KOPT-K1 (cell line): ENCODE results near the gene BRME1.

Experiments used
- H3K27ac ChIP-seq: fragments of 200-600 bp; sonication (generic); 2 replicates; pipeline ENCODE4 v1.5.1; 2016; ENCODE audit warnings: antibody characterized with exemption, mild to moderate bottlenecking, low read depth, low read length; ENCODE audit not compliant: poor library complexity, severe bottlenecking
- H3K36me3 ChIP-seq: fragments of 200-600 bp; sonication (generic); 2 replicates; pipeline ENCODE4 v1.5.1; 2017; ENCODE audit warnings: antibody characterized with exemption, mild to moderate bottlenecking, low read length, moderate library complexity; ENCODE audit not compliant: insufficient read depth
- H3K9me3 ChIP-seq: fragments of 200-600 bp; sonication (generic); 2 replicates; pipeline ENCODE4 v1.5.1; 2017; ENCODE audit warnings: antibody characterized with exemption, low read length, mild to moderate bottlenecking; ENCODE audit not compliant: insufficient read depth, poor library complexity, severe bottlenecking

Gene BRME1

DNA sequence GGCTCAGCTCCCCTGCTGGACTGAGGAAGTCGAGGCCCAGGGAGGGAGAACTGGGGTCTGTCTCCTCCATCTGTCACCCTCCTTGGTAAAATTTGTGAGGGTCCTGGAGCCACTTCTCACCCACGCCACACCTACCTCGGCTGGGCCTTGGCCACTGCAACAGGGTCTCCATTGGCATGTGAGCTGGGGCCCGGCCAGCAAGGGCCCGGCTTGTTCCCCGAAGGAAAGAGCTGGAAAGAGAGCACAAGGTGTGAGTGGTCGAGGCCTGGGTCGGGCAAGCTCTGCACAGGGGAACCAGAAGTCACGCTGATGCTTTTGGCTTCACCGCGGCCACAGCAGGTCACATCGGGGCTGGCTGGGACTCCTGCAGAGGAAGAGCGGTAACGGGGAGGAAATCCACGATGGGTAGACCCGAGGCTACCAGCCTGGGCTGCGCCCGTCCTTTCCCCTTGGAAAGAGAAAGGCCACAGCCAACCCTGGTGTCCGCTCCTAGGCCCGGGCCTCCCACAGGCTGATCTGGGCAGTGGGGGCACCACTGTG is 20.0 kb downstream of the BRME1 start:
- Histone ChIP-seq H3K9me3 (no peaks in the 10 kb centered on the region), H3K27ac (no peak overlapping the region)

DNA sequence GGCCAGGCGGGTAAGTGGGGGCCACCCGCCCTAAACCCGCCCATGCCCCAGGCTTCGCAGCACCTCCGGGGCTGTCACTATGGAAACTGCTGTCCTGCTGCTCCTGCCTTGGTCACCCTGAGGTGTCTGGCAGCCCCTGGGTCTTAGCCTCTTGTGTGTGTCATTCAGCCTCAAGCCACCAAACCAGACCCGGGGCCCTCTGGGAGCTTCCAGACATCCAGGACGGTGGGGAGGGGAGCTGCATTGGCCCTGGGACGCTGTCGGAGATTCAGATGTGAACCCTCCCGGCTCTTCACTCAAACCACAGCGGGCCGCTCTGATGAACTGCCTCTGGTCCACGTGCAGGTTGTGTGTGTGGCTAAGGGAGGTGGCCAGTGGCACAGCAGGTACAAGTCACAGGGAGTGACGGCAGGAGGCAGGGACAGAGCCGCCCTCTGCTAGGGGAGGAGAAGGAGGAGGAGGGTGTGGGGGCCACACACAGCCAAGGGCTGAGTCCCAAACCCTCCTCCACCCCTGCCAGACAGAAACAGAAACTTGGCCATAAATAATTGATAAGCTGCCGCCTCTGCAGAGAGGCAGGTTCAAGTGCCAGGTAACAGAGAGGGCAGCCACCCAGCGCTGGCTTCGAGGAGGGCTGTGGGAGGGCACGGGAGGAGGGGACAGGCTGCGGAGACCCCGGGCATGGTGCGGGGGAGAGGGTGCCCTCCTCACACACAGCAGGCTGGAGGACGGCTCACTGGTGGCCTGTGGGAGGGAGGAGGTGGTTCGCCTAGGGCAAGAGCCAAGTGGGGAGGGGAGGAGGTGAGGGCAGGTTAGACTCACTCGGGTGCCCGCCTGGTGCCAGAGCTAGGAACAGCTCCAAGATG is 21.0 kb downstream of the BRME1 start:
- Histone ChIP-seq H3K36me3 (no peaks in the 10 kb centered on the region), H3K27ac (no peak overlapping the region), H3K9me3 (no peaks in the 10 kb centered on the region)

More for the DNA sequence above, 20.0 kb downstream of the BRME1 start:
- no peaks in the 10 kb centered on the region for H3K36me3 ChIP-seq

DNA sequence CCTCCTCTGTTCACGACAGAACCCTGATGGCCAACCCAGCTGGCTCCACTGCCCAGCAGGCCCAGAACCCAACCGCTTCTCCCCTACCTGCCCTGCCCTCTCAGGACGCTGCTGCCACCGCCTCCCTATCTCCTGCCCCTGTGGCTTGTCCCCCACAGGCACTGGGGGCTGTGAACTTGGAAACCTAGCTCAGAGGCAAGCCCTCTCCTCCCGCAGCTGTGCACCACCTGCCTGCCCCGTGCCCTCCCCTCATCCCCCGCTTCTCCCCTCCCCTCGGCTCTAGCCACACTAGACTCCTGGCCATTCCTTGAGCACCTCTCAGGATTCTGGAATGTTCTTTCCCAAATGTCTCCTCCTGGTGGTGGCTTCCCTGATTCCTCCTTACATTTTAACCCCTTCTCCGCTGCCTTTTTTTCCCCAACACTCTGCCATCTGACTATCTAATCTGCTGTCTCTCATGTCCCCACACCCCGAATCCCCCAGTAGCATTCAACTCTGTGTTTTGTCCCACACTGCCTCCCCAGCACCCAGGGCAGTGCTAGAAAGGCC is 22.3 kb downstream of the BRME1 start:
- H3K36me3 ChIP-seq = no peaks in the 10 kb centered on the region
- no peaks in the 10 kb centered on the region for H3K9me3 ChIP-seq
- H3K27ac ChIP-seq = peak overlapping the region; percentile 49

DNA sequence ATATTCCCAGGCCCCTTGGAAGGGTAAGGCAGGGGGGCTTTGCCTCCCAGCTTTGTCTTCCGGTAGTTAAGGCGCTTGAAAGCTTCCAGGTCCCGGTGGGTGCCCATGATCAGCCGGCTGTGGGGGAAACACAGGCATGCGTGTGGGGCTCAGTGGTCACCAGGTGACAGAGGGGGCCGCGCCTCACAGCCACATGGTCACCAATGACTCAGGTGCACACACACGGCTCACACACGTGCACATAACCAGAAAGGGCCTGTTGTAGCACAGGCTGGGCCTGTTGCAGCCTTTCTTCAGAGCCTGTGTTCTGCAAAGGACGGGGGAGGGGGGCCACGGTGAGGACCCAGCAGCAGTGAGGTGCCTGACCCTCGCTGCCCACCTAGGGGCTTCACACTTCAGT is 23.1 kb downstream of the BRME1 start:
- H3K36me3 ChIP-seq = no peaks in the 10 kb centered on the region
- no peaks in the 10 kb centered on the region for H3K9me3 ChIP-seq
- H3K27ac ChIP-seq = peak overlapping the region; percentile 49

DNA sequence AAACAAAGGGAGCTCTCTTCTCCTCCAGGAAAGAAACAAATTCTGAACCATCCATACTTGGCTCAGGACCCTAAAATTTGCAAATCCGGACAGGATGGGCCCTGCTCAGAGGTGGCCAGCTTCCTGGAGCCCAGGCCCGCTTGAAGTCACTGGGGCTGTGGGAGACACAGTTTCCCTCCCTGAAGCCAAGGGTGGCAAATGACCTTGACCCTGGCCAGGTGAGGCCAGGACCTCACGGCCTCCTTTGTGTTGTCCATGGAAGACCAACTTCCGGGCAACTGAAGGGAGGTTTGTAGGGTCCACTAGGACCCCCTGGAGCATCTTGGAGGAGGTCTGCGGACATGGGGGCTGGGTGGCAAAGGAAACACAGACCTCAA is 23.5 kb downstream of the BRME1 start:
- Histone ChIP-seq H3K27ac (peak overlapping the region; percentile 49), H3K36me3 (no peaks in the 10 kb centered on the region), H3K9me3 (no peaks in the 10 kb centered on the region)

DNA sequence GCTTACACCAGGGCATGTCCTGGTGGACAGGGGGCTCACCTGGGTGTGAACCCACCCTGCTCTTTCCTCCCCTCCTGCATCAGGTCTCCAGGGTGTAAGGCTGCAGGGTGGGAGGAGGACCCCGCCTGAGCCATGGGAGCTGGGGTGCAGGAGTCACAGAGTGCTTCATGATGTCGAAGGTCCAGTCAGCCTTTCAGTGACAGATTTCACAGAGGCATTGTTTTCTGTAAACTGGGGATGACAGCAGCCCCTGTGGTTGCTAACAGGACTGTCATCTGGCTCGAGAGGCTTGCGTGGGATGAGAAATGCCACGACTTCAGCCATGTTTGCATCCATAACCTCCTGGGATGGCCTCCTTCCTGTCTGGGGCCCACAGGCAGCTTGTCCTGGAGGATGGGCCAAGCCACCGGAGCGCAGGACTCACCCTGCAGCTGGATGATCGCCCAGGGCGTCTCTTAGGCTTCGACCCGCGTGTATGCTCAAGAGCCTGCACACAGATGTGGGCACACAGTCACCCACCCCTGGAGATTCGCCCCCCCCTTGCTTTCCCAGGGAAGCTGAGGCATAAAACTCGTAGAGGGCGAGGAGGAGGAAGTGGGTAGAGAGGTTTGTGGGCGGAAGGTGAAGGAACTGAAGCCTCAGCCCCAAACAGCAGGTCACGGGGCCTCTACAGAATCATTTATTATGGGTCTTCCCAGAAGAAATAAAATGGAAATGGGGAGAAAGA is 24.1 kb downstream of the BRME1 start:
- H3K36me3 ChIP-seq = no peaks in the 10 kb centered on the region
- H3K27ac ChIP-seq = peak overlapping the region; percentile 49
- H3K9me3 ChIP-seq = no peaks in the 10 kb centered on the region

DNA sequence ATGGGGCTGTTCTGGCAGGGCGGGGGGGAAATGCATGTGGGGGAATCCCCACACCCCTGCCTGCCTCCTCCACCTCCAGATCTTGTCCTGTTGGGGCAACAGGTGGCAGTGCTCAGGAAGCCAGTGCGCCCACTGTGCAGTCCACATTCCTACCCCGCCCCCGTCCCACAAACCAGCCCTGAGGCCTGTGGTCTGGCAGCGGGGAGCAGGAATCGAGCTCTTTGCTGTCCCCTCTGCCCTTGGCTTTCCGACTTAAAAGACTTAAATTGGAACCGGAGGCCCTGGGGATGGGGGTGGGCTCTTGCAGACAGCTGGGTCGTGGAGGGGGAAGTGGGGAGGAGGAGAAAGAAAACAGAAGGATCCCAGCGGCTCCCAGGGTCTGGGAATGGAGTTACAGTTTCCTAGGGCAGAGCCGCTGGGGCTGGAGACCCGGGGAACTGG is 24.6 kb downstream of the BRME1 start:
- H3K27ac ChIP-seq = peak overlapping the region; percentile 49
- H3K9me3 ChIP-seq = no peaks in the 10 kb centered on the region
- H3K36me3 ChIP-seq = no peaks in the 10 kb centered on the region

DNA sequence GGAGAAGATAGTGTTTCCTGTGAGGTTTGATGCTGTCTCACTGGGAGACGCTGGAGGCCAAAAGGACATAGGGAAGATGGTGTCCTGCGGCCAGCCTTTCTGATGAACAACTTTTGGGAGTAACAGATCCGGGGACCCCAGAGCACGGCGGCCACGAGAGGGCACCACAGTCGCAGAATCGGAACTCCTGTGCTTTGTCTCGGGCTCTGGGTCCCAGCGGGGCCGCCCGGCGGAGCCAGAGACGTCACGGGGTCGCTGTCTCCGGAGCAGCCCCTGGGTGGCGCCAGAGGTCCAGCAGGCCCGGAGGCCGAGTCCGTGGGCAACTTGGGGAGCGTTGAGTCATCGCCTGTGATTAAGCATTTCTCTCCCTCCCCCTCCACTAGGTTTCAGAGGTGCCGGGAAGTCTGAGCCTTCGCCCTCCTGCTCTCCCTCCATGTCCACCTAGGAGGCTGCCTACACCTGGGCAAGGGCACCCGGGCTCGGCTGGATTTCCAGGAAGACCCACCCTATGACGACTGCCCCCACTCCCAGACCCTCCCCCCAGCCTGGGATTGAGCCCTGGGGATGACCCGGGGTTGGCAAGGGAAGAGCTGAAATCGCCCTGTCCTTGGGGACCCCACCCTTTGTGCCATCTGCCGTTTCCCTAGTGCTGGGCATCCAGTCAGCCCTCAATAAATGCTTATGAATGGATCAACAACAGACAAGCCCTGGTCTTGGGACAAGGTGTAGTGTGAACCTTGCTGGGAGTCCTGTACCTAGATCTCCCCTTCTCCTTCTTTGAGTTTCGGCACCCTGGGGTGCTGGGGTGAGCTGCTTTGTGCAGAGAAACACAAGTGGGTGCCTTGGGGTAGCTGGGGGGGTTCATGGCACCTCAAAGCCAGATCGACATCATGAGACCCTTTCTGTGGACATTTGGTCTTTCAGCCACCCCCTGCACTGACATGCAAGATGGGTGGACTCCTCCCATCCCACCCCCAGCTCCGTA is 25.6 kb downstream of the BRME1 start:
- Histone ChIP-seq H3K27ac (peak overlapping the region; percentile 49), H3K9me3 (no peaks in the 10 kb centered on the region), H3K36me3 (no peaks in the 10 kb centered on the region)

DNA sequence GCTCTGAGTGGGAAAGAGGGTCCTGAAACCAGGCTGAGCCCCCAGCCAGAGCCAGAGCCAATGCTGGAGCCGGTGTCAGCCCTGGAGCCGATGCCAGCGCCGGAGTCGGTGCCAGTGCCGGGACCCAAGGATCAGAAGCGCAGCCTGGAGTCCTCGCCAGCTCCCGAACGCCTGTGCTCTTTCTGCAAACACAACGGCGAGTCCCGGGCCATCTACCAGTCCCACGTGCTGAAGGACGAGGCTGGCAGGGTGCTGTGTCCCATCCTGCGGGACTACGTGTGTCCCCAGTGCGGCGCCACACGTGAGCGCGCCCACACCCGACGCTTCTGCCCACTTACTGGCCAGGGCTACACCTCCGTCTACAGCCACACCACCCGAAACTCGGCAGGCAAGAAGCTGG is 28.6 kb downstream of the BRME1 start:
- no peak overlapping the region for H3K27ac ChIP-seq
- H3K9me3 ChIP-seq = no peaks in the 10 kb centered on the region

DNA sequence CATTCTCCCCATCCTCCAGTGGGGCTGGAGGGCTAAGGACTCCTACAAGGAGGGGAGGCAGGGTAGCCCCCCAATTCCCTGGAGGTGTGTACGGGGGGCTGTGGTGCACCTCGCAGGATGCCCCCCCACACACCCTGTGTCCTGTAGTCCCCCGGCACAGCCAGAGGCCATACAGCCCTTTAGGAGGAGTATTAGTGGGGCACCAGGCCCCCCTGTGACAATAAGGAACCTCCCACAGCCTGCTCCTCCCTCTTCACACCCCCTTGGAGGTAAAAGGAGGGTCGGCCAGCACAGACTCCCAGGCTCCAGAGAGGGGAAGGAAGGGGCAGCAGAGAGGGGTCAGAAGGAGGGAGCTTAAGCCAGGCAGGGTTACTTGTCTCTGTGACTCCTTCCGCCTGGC is 29.1 kb downstream of the BRME1 start, which contains the start of gene NANOS3:
Gene NANOS3, plus strand, starts transcription at position 301 of the 400 bp plus-strand sequence. CDS start 115 bp downstream, outside the sequence.
- no peaks in the 10 kb centered on the region for H3K36me3 ChIP-seq
- no peak within 1 kb of the TSS for H3K27ac ChIP-seq
- no peaks in the 10 kb centered on the region for H3K9me3 ChIP-seq

More for the DNA sequence above, 28.6 kb downstream of the BRME1 start:
- no peaks in the 10 kb centered on the region for H3K36me3 ChIP-seq

DNA sequence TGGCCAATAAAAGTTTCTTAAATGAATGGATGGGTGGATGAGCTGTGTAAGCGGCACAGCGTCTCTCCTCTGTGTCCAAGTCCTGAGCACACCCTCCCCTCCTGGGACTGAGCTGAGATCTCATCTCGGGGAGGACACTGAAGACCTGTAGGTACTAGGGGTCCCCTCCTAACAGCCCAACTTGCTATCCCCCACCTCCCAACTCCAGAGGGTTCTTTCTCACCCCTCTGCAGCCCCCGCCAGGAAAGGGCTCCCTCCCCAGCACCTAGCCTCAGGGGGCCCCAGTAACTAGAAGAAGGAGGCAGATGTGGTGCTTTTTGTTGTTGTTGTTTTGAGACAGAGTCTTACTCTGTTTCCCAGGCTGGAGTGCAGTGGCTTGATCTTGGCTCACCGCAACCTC is 30.1 kb downstream of the BRME1 start:
- Histone ChIP-seq H3K36me3 (no peaks in the 10 kb centered on the region), H3K27ac (no peak overlapping the region), H3K9me3 (no peaks in the 10 kb centered on the region)

DNA sequence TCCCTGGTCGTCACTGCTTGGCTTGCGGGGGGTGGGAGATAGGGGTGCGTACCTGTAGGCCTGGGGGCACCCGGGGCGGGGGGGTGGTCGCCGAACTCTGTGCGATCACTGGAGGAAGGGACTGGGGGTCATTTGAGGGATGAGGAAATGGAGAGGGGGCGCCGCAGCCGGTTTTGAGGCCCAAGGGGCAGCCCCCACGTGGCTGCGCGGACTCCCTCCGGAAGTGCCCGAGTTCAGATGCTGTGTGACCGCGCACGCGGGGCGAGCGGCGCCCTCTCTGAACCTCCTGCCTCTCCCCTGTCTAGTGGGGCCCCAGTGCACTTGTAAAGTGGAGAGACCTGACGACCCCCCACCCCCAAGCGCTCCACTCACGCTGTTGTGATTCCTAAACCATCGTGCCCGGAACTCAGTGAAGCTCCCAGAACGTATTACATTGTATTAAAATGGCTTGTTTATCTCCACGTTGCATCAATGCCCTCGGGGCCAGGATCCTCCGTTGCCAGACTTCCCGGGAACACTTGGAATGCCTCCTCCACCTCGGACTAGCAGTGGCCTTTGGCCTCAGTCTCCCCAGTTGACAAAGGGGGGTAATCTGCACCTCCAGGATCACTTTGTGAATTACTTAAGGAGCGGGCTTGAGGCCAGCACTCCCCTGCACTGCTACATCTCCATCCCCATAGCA is 31.9 kb downstream of the BRME1 start:
- H3K27ac ChIP-seq = no peak overlapping the region
- no peaks in the 10 kb centered on the region for H3K9me3 ChIP-seq
- no peaks in the 10 kb centered on the region for H3K36me3 ChIP-seq

DNA sequence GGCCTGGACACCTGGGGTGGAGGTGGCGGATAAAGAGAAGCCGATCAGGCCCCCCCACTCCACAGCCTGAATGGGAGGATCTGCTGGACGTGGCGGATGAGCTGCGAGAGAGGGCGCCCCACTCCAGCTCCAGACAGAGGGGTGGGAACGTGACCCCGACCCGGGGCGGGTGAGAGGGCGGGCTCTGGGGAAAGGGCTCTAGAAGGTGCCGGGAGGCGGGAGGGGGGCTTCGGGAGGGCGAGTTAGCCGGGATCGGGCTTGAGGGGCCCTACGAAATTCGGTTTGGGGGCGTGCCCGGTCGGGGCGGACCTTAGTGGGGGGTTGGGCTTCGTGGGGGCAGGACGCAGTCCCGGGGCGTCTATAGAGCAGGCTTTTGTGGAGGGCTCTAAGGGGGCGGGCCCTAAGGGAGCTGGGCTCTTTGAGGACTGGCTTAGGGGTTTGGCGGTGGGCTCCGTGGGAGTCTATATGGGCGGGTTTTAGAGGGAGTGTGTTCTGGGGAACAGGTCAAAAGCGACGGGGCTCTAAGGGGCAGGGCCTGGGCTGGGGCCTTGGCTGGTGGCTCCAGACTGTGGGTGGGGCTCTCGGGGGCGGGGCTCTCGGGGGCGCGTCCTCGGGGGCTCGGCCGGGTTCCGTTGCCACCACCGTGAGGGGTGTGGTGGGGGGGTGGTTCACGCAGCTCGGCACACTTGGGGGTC is 33.1 kb downstream of the BRME1 start:
- H3K36me3 ChIP-seq = no peaks in the 10 kb centered on the region
- H3K27ac ChIP-seq = no peak overlapping the region
- no peaks in the 10 kb centered on the region for H3K9me3 ChIP-seq
